WERI-Rb-1 (cell line): ENCODE data around the gene SPTBN5.

Experiments used
- DNase-seq: peaks from one replicate; pipeline ENCODE4 v3.0.0-alpha.2; 2020
- H3K27ac ChIP-seq: fragments of 250-450 bp; sonication (Bioruptor Pico); 2 replicates; pipeline ENCODE4 v1.5.1; 2020; ENCODE audit warnings: mild to moderate bottlenecking, moderate library complexity
- H3K27me3 ChIP-seq: fragments of 250-450 bp; sonication (Bioruptor Pico); 2 replicates; pipeline ENCODE4 v1.5.1; 2021; ENCODE audit warnings: mild to moderate bottlenecking, low read depth, moderate library complexity; ENCODE audit not compliant: insufficient read depth, severe bottlenecking
- H3K36me3 ChIP-seq: fragments of 250-450 bp; sonication (Bioruptor Pico); 2 replicates; pipeline ENCODE4 v1.5.1; 2020; ENCODE audit warnings: mild to moderate bottlenecking, moderate library complexity
- H3K4me3 ChIP-seq: 2 replicates; pipeline ENCODE4 v1.5.1; 2011; ENCODE audit warnings: low read depth, mild to moderate bottlenecking, control low read depth, low read length
- H3K9me3 ChIP-seq: fragments of 250-450 bp; sonication (Bioruptor Pico); 2 replicates; pipeline ENCODE4 v1.5.1; 2021; ENCODE audit warnings: mild to moderate bottlenecking, moderate library complexity; ENCODE audit not compliant: severe bottlenecking
- CTCF ChIP-seq: IDR thresholded peaks from 2 replicates; pipeline ENCODE4 v1.5.1; 2011; ENCODE audit warnings: low read depth, mild to moderate bottlenecking, control low read depth, inconsistent platforms, low read length

Gene SPTBN5

GRCh38 chr15:41857316-41857715, 36.5 kb downstream of the SPTBN5 start:
- no peak for DNase-seq
- Histone ChIP-seq H3K27me3 (no peaks in the 10 kb centered on the region), H3K4me3 (no peak overlapping the region), H3K36me3 (no peaks in the 10 kb centered on the region), H3K9me3 (no peaks in the 10 kb centered on the region), H3K27ac (no peak overlapping the region)
- TF ChIP-seq CTCF: no peak

GRCh38 chr15:41856716-41857115, 37.1 kb downstream of the SPTBN5 start:
- Histone ChIP-seq H3K27me3 (no peaks in the 10 kb centered on the region), H3K36me3 (no peaks in the 10 kb centered on the region), H3K4me3 (no peak overlapping the region), H3K27ac (no peak overlapping the region), H3K9me3 (no peaks in the 10 kb centered on the region)
- no peak for TF ChIP-seq CTCF
- DNase-seq: no peak

- no peak for DNase-seq
- Histone ChIP-seq H3K4me3 (no peak overlapping the region), H3K9me3 (no peaks in the 10 kb centered on the region), H3K36me3 (no peaks in the 10 kb centered on the region), H3K27me3 (no peaks in the 10 kb centered on the region), H3K27ac (no peak overlapping the region)
- TF ChIP-seq CTCF: no peak
These were observed 37.6 kb downstream of the SPTBN5 start for GRCh38 chr15:41856262-41856661.

- no peak for TF ChIP-seq CTCF
- Histone ChIP-seq H3K27ac (no peak overlapping the region), H3K27me3 (no peaks in the 10 kb centered on the region), H3K9me3 (no peaks in the 10 kb centered on the region), H3K36me3 (no peaks in the 10 kb centered on the region), H3K4me3 (no peak overlapping the region)
- DNase-seq: peak; percentile 38
These were observed 38.4 kb downstream of the SPTBN5 start for GRCh38 chr15:41855261-41855961.

- H3K9me3 ChIP-seq: no peaks in the 10 kb centered on the region
- H3K36me3 ChIP-seq: no peaks in the 10 kb centered on the region
- H3K4me3 ChIP-seq: no peak overlapping the region
- no peak for DNase-seq
- TF ChIP-seq CTCF: no peak
- H3K27me3 ChIP-seq: no peaks in the 10 kb centered on the region
- H3K27ac ChIP-seq: no peak overlapping the region
These were observed 39.4 kb downstream of the SPTBN5 start for GRCh38 chr15:41854443-41854842.

- no peak overlapping the region for H3K4me3 ChIP-seq
- no peak overlapping the region for H3K27ac ChIP-seq
- no peaks in the 10 kb centered on the region for H3K9me3 ChIP-seq
- DNase-seq: no peak
- no peaks in the 10 kb centered on the region for H3K27me3 ChIP-seq
- H3K36me3 ChIP-seq: no peaks in the 10 kb centered on the region
- TF ChIP-seq CTCF: no peak
These were observed 40.0 kb downstream of the SPTBN5 start for GRCh38 chr15:41853831-41854230.
